Hematopoietic multipotent progenitor cell (in vitro differentiated cells): ENCODE data around the gene KLHL29. TPM values are rescaled to one million over a fixed set of nuclear protein-coding genes. Genes with fewer than 3 reads are reported as not detected.

Experiments used
- DNase-seq, 3 donors: peaks; one replicate each; pipeline ENCODE4 v3.0.0-alpha.2; 2011 to 2015; ENCODE audit warnings: low read depth in 2 of 3, low spot score in 2 of 3
- total RNA-seq: library from RNA; depleted of rRNA; stranded (reverse); fragments of >200 nt; gene quantifications from one replicate; pipeline ENCODE4 v1.2.3, GENCODE V29; 2012

Gene KLHL29
- total RNA-seq, 1 donor = under 0.01 TPM

DNA sequence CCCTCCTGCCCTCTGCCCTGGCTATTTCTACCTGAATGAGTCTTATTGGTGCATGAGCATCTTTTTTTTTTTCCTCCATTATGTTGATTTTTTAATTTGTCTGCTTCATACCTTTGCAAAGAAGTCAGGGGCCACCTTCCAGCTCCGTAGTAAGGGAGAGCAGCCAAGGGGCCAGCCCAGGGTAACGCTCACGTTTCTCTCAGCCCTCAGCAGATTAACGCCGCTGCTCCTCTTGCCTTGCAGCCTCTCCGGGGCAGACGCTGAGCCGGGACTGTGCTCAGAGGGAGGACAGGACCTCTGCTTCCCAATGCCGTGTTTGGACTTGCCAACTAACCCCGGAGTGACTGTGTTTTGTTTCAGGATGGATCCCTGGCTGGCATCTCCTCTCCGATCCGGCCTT, 300.2 kb downstream of the KLHL29 start:
- no peak for DNase-seq

GRCh38 chr2:23685706-23686105, 300.7 kb downstream of the KLHL29 start:
- DNase-seq = no peak

- DNase-seq = no peak
Measured at GRCh38 chr2:23686405-23687029, 301.5 kb downstream of the KLHL29 start.

- DNase-seq = no peak
Measured at GRCh38 chr2:23687214-23687613, 302.2 kb downstream of the KLHL29 start.

DNA sequence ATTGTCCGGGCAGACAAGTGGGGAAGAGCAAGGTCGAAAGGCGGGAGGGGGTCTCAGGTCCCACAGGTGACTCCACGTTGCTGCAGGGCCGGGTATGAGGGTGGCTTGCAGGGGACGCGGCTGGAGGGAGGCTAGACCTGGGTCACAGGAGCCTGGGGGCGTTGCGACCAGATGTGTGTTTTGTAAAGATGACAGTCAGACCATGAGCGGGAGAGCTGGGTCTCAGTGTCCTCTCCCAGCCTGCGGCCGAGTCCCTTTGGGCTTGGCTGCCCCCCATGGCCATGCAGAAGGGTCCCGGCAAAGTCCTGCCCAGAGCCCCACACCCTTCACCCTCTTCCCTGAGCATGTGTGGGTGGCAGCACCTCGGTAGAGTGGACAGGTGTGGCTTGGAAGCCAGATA, 302.7 kb downstream of the KLHL29 start:
- no peak for DNase-seq

DNA sequence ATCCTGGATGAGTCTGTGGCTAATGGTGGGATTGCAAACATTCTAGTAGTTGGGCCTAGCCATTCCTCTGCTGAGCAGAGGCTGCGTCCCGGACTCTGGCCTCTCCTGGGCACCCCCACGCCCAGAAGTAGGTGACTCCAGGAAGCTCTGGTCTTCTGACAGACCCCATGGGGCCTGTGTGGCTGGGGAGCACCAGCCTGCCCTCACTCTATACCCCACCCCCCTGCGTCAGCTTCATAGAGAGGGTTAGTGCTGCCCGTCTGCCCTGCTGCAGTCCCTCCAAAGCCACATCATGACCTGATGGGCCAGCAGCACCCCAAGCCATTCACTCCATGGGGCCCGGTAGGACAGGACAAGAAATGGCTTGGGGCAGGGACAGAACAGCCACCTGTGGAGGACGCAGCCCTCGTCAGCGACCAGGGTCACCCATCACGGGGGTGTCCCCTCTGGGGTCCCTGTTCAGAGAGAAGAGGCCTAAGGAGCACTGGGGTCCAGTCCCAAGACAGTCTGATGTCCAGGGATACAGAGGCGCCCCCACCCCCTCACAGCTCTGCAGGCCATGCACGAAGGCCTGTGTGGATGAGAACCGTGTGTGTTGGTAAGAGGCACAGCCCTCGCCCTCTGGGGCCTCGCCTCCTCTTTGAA, 303.6 kb downstream of the KLHL29 start:
- DNase-seq = no peak

DNA sequence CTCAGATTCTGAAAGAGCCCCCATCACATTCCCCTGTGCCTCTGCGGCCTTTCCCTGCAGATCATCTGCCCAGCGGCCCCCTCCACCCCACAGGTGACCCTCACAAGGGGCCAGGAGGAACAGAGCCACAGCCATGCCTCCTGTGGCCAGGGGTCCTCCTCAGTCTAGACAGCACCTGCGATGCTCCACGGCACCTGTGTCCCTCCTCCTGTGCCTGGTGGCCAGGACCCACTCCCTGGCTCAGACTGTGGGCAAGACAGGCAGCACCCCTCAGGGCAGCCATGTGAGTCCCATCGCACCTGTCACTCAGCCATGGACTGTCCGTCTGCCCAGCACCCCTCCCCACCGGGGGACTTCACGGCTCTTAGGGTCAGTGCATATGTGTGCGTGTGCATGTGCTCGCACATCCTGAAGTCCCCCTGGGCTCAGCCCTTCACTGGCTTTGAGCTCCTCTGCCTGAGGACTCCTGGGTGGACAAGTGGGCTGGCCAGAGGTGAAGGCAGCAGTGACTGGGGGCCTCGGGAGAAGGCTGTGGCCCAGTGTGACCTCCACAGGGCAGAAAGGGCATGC, 304.2 kb downstream of the KLHL29 start:
- DNase-seq = no peak

DNA sequence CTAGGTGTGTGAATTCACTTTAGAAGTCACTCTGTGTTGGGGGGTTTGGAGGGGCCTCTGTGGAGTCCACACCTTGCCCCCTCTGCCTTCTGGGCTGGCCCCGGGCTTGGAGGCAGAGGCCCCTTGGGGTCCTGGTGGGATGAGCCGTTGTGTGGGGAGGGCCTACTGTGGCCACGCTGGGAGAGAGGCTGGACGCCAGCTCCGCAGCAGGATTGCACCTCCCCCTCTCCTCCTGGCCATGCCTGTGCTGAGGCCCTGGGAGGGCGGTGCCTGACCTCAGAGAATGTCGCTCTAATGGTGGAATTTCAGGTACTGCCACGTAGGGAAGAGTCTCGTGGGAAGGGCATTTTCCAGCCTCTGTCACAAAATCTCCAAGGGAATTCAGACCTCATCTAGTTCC, 304.9 kb downstream of the KLHL29 start:
- no peak for DNase-seq

- no peak for DNase-seq
Measured at GRCh38 chr2:23690421-23691105, 305.6 kb downstream of the KLHL29 start.

GRCh38 chr2:23691106-23691470, 306.1 kb downstream of the KLHL29 start:
- DNase-seq = no peak

DNA sequence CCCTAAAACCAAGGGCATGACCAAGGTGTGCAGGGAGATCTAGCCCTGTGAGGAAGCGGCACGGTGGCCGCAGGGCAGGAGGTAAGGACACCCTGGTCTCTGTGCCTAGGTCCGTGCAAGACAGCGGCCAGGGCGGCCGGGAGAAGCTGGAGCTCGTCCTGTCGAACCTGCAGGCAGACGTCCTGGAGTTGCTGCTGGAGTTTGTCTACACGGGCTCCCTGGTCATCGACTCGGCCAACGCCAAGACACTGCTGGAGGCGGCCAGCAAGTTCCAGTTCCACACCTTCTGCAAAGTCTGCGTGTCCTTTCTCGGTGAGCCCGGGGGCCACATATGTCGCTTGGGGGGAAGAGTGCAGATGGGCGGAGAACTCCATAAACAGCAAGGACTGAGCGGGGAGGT, 306.6 kb downstream of the KLHL29 start:
- no peak for DNase-seq

DNA sequence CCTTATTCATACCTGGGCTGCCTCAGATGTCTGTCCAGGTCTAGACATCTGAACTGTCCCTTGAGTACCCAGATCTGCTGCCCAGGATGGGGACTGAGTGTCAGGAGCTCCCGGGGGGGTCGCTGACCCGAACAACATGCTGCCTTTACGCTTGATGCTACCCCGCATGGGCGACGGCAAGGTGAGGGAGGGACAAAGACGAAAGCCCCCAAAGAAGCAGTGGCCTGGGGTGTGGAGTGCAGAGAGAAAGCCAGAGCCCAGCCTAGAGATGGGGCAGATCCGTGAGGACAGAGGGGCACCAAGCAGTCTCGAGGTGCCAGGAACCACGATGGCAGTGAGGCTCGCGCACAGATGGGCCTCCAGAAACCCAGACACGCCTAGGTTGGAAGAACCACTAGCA, 307.3 kb downstream of the KLHL29 start:
- no peak for DNase-seq

DNA sequence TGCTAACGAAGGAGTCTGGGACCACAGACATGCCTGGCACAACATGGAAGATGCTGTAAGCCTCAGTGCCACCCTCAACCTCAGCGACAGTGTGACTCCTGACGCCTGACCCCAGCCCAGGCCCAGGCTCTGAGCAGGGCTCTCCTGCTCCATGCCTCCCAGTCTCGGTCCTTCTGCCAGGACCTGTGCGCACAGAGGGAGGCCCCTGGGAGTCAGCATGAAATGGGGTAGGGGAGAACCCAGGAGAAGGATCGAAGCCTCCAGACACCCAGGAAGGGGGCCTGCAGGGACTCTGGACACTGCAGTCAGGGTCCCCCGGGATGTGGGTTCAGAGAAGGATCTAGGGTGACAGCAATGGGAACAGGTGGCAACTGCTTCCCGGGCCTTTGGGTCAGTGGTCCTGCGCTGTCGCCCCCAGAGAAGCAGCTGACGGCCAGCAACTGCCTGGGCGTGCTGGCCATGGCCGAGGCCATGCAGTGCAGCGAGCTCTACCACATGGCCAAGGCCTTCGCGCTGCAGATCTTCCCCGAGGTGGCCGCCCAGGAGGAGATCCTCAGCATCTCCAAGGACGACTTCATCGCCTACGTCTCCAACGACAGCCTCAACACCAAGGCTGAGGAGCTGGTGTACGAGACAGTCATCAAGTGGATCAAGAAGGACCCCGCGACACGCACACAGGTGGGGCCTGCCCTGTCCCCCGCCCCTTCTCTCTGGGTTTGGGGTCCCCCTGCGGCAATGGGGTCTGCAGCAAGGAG, 308.0 kb downstream of the KLHL29 start:
- no peak for DNase-seq

DNA sequence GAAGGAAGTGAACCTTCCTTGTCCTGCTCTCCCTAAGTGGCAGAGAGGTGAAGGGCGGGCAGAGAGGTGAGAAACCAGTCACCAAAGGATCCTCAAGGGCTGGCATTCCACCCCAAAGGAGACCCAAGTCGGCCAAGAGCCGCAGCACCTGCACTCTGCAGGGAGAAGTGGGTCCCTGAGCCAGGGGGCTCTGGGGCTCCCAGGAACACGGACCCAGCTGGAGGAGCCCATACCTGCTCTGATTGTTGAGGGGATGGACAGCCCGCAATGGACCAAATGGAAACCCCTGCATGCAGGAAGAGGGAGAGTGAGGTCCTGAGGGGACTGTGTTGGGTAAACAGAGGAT, 308.6 kb downstream of the KLHL29 start:
- no peak for DNase-seq

GRCh38 chr2:23694058-23695045, 309.4 kb downstream of the KLHL29 start:
- DNase-seq = no peak

DNA sequence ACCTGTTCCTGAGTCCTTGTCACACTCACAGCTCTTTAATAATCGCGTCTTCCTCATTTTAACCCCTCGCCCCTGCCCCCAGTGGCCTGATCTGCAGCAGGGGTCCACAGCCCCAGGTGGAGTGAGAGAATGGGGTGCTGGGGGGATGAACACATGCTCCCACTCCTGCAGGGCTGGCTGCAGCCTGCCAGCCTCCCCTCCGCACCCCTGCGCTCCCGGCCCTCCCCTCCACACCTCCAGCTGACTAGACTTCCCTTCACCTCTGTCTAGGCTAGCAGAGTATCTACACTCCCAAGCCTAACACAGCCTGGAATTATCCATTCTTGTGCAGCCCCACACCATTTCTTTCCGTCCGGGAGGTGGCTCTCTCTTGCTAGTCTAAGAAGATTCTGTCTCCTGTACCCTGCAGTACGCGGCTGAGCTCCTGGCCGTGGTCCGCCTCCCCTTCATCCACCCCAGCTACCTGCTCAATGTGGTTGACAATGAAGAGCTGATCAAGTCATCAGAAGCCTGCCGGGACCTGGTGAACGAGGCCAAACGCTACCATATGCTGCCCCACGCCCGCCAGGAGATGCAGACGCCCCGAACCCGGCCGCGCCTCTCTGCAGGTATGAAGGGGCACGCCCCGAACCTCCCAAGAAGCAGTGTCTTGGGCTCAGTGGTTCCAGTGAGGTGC, 310.4 kb downstream of the KLHL29 start:
- DNase-seq = no peak

- DNase-seq = no peak
Measured at GRCh38 chr2:23695890-23696751, 311.1 kb downstream of the KLHL29 start.

GRCh38 chr2:23696752-23697045, 311.7 kb downstream of the KLHL29 start:
- no peak for DNase-seq
